ENCODE measurements around the gene PSMC5. TPM values are rescaled to one million over a fixed set of nuclear protein-coding genes. Genes with fewer than 3 reads are reported as not detected.
"Not testable (repeated sequence)": the region's sequence is repeated elsewhere in the genome, so short reads cannot be mapped to it uniquely, and the experiment has no call there.

The PSMC5 gene
- total RNA-seq, 1 donor from 2014 or later = 47.2 TPM

GRCh38 chr17:63840591-63841349, 13.5 kb downstream of the PSMC5 start:
- DNase-seq = peak; percentile 45

- peak; percentile 61 for DNase-seq
Measured at GRCh38 chr17:63841350-63842172, 14.3 kb downstream of the PSMC5 start.

- DNase-seq = no peak
Measured at GRCh38 chr17:63842173-63842539, 14.9 kb downstream of the PSMC5 start.

- peak; percentile 99 for DNase-seq
Measured at GRCh38 chr17:63842540-63843386, 15.5 kb downstream of the PSMC5 start, which contains the start of gene SMARCD2. SMARCD2 (minus strand) TSS chr17:63842685; CDS start chr17:63842674, 11 bp downstream.

GRCh38 chr17:63843387-63843888, 16.2 kb downstream of the PSMC5 start:
- peak; percentile 76 for DNase-seq

- no peak for DNase-seq
Measured at GRCh38 chr17:63843910-63844677, 16.9 kb downstream of the PSMC5 start.

- DNase-seq = no peak
Measured at GRCh38 chr17:63845509-63845908, 18.3 kb downstream of the PSMC5 start.

- DNase-seq = no peak
Measured at GRCh38 chr17:63847525-63848249, 20.5 kb downstream of the PSMC5 start.

GRCh38 chr17:63848834-63849689, 21.8 kb downstream of the PSMC5 start:
- peak; percentile 95 for DNase-seq

GRCh38 chr17:63850401-63850800, 23.2 kb downstream of the PSMC5 start:
- DNase-seq = no peak

GRCh38 chr17:63853260-63853659, 26.0 kb downstream of the PSMC5 start:
- no peak for DNase-seq

GRCh38 chr17:63854709-63855108, 27.5 kb downstream of the PSMC5 start:
- DNase-seq = no peak

- no peak for DNase-seq
Measured at GRCh38 chr17:63855185-63855584, 28.0 kb downstream of the PSMC5 start.

- DNase-seq = not testable (repeated sequence)
Measured at GRCh38 chr17:63856425-63856824, 29.2 kb downstream of the PSMC5 start.

- DNase-seq = no peak
Measured at GRCh38 chr17:63859257-63859656, 32.0 kb downstream of the PSMC5 start.

GRCh38 chr17:63866625-63867024, 39.4 kb downstream of the PSMC5 start:
- not testable (repeated sequence) for DNase-seq

- not testable (repeated sequence) for DNase-seq
Measured at GRCh38 chr17:63869491-63870291, 42.5 kb downstream of the PSMC5 start.

GRCh38 chr17:63870292-63870665, 43.0 kb downstream of the PSMC5 start:
- DNase-seq = not testable (repeated sequence)
